Muscle of arm (tissue), 12 donors: ENCODE data around the gene MSANTD1. TPM values are rescaled to one million over a fixed set of nuclear protein-coding genes. Genes with fewer than 3 reads are reported as not detected.

Experiments used
- DNase-seq: peaks from one replicate; pipeline ENCODE4 v3.0.0-alpha.2; 2013
- polyA plus RNA-seq, 12 donors: library from polyadenylated mRNA; unstranded; fragments of 120-200 nt; gene quantifications; one replicate each; pipeline ENCODE4 v1.2.1, GENCODE V29; 2013; ENCODE audit not compliant: insufficient read length in 12 of 12

The MSANTD1 gene
- polyA plus RNA-seq, 12 donors = 0.39 to 1.0 (median 0.64) TPM; not detected in 2

DNA sequence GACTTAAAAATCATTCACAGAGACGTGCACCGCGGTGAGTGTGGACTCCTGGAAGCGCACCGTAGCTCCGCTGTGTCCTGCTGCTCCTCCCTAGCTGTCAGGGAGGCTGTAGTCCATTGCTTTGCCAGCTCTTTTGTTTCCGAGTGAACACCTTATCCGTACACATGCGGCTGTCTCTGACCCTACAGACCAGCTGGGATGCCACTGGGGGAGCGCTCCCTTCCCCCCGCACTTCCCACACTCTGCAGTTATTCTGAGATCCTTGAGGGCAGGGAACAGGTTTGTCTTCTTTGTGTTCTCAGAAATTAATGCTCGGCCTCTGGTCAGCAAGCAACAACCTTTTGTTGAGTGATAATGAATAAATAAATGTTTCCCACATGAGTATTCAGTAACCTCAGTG lies 33.7 kb upstream of the MSANTD1 start:
- no peak for DNase-seq

DNA sequence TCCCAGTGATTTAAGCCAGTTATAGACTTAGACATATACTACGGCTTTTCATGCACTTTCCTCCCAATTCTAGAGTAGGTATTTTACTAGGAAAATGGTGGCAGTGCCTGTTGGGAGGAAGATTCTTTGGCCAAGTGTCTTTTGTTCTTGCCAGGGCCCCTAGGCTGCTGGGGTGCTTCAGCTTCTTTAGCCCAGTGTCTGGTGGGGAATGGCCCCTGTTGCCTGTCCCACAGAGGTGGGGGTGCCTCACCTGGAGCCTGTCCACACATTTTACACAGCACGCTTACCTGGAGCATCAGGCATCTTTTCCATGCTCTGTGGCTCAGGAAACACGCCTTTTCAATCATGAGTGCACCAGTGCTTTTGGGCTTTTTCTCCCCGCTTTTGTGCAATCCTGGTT lies 33.2 kb upstream of the MSANTD1 start:
- no peak for DNase-seq

DNA sequence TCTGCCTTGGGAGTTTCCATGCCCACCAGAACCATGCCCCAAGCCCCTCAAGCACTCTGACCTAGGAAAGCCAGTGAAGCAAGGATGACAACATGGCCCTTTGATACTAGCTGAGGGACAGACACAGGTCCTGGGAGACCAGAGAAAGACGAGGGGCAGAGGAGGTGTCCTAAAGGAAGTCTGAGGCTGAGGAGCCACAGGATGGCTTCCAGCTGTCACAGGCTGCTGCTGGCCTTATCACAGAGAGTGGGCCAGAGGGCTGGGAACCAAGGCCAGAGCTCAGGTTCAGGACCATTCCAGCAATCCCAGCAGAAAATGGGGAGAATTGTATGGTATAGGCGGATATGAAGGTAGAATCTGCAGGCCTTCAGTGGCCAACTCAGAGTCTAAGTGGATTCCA lies 31.7 kb upstream of the MSANTD1 start:
- DNase-seq = no peak

DNA sequence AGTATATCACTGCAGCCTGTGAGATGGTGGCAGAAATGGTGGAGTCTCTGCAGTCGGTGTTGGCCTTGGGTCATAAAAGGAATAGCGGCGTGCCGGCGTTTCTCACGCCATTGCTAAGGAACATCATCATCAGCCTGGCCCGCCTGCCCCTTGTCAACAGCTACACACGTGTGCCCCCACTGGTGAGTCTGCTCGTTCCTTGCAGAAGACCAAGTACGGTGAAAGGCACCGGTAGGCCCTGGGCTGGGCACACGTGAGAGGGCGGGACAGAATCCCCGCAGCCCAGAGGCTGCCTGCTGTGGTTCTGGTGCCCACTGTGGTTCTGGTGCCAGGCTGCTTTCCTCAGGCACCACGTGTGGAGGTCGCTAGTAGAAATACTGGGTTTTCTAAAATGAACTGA lies 31.2 kb upstream of the MSANTD1 start:
- no peak for DNase-seq

DNA sequence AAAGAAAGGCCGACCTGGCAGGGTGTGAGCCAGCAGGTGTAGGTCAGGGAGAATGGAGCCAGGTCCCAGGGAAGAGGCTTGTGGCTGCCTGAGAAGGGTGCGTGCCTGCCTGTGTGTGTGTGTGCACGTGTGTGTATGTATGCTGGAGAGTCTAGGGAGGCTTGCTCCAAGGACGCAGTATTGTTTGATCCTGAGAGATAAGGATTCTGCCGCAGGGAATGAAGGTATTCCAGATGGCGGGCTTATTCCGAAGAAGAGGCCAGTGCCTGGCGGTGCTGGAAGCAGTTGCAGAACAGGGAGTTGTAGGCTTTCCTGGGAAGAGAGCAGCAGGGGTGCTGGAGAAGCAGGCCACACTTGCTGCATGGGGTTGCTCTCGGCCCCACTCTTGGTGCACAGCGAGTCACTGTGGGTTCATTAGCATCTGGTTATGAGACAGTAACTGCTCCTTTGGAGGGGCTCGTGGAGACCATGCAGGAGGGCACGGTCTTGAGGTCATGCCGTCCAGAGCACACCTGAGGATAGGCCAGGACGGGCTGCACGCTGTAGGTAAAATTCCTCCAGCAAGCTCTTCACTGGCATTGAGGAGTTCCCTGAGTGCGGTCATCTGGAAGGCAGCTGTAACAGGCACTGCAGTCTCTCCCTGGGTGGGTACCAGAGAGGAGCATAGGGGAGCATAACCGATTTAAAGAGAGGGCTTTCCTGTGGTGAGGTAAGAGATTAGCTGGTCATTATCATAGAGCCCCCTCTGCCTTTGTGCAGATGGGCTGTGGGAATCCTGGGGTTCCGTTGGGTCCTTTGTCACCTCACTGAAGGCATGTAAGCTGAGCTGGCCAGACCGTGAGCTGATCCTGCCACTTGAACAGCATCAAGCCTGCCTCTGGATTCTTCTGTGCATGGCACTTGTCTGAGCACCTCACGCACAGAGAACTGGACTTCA lies 29.9 kb upstream of the MSANTD1 start:
- DNase-seq = no peak

DNA sequence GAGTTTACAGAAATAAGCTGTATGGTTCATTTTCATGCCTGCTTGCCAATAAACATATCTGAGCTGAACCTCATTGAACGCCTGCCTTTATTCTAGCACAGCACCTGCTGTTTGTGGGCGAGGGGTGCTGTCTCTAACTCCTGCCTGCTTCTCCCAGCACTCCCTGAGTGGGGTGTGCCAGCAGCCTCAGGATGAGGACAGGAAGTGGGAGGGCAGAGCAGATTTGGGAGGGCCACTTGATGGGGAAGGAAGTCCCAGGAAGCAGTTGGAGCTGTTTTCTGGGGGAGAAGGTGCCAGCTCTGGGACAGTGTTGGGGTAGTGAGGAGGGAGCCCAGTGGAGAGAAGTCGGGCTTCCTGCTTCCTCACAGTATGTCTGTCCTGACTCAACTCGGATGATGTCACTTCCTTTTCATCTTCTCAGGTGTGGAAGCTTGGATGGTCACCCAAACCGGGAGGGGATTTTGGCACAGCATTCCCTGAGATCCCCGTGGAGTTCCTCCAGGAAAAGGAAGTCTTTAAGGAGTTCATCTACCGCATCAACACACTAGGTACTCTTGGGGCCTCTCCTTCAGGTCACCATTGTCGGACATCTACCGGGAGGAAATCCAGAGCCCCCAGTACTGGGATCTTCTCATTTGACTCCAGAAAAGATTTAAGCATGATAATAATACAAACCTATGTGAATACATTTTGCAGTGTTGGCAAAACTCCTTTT lies 29.0 kb upstream of the MSANTD1 start:
- DNase-seq = no peak

DNA sequence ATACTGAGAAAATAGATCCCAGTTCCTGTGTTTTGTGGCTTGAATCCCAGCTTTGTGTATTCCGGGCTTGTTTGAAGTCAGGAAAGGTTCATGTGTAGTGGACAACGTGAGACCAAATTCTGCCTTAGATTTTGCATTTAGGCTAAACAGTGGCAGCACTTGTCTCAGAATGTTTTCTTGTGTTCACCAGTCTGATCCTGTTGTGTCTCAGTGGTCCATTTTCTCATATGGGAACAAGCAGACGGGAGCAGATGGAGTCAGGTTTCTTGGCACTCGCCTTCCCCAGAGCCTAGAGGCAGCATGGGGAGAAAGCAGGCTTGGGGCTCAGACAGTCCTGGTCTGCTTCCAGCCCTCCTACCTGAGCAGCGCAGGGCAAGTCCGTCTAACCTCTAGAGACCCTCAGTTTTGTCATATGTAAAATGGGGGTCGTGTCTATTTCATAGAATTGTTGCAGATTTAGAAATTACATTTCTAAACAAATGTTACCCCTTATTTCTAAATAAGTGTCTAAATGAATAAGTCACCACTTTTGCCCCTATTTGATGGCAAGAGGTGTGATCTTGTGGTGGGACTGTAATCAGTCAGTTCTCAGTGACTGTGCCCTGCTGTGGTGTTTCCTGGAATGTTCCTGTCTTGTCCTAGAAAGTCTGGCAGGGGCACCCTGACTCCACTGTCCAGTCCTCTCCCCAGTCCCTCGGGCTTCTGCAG lies 28.3 kb upstream of the MSANTD1 start:
- DNase-seq = no peak

DNA sequence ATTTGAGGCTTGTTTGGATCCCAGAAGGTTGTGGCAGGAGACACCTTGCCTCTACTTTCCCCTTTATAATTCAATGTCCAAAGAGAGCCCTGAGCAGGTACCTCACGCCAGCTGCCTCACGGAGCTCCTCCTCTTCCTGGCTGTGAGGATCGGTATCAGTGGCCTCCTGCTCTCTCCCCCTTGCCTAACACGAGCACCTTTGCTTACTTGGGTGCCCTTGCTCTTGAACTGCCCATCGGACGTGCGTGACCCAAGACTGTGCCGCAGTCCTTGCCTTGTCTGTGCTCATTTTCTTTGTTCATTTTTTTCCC lies 27.8 kb upstream of the MSANTD1 start:
- DNase-seq = no peak

DNA sequence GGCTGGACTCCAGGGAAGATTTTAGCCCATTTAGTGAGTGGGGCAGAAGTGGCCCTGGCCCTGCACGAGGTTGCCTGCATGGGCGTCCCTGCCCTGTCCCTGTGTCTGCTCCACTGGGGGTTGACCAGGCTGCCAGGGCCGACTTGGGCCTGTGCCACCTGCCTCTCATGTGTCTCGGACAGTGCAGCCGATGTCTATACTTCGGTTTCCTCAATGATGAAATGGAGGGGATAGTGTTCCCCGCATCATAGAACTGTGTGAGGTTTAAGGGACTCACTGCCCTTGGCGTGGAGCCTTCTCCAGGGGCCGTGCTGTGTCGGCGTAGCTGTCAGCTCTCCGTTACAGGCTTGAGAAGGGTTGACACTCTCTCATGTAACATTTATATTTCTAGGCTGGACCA lies 27.0 kb upstream of the MSANTD1 start:
- no peak for DNase-seq

DNA sequence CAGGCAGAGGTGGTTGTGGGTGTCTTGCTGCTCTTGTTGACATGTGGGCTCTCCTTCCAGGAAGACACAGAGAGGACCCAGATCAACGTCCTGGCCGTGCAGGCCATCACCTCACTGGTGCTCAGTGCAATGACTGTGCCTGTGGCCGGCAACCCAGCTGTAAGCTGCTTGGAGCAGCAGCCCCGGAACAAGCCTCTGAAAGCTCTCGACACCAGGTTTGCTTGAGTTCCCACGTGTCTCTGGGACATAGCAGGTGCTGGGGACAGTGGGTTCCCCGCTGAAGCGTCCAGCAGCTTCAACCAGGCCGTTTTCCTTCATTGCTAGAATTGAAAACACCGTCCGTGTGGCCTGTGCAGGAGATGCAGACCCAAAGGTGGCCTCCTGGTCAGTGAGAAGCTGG lies 25.6 kb upstream of the MSANTD1 start:
- DNase-seq = no peak

DNA sequence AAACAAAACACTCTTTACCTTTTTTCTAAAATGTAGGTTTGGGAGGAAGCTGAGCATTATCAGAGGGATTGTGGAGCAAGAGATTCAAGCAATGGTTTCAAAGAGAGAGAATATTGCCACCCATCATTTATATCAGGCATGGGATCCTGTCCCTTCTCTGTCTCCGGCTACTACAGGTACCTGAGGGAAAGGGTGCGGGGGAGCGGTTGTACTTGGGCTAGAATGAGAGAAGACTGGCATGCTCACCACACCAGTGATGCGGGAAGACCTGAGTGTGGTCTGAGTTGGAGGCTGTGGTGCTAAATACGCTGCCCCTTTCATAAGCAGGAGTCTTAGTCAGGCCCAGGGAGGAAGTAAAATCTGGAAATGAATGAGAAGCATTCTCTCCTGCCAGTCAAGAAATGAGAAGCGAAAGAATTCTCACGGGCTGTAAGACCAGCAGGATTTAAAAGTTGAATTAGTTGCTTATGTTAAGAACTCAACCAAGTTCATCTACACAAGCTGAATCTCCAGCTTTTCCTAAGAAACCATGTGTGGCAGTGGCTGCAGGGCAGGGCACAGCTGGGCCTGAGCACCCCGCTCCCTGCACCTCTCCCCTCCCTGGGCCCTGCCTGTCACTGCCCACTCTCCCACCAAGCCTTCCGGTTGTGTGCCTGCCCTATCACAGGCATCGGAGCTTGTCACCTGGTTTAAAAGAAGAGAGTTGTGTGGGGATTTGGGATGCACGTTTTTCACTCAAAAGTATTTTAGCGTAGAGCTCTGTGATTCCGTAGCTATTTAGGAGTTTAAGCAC lies 24.8 kb upstream of the MSANTD1 start:
- DNase-seq = no peak

DNA sequence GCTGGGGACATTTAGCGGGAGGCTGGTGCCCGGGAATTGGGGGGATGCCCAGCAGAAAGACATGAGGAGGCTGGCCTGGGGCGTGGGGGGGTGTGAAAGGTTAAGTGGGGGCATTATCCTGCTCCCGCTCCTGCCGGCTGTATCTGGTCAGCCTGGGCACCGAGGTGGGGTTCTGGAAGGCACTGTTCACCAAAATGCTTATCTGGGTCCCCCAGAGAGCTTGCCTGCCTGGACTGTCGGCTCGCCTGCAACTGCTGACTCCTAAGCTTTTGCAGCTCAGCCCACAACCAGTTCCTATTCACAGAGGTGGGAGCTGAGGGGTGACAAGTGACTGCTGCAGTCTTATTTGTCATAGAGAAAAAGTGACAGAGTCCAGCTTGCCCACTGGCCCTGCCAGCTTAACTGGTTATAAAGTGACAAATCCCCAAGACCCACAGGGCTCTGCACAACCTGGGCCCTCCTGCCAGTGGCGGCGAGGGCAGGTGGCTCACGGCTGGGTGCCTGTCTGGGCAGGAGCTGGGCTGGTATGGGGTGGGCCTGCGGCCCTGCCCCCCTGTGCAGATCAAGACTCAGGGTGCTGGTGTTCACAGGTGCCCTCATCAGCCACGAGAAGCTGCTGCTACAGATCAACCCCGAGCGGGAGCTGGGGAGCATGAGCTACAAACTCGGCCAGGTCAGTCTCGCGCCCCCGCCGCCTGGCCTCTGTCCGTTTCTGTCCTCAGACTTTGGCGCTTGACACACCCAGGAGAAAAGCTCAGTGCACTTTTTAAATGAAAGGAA lies 23.7 kb upstream of the MSANTD1 start:
- no peak for DNase-seq

DNA sequence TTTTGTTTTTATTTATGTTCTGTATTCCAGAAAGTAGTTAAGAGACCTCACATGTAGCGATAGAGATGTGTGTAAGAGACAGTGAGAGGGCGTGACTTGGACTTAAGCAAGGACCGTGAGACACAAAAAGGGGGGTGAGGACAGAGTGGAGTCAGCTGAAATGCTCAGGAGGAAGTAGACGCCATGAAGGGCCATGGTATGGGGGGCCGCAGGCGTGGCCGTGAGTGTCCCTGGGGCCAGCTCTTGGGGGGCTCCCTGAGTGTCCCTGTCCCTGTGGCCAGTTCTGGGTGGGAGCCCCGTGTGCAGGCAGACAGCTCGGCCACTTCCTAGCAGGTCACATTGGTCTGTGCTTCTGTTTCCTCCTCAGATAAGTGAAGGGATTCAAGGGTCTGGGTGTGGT lies 23.0 kb upstream of the MSANTD1 start:
- no peak for DNase-seq

DNA sequence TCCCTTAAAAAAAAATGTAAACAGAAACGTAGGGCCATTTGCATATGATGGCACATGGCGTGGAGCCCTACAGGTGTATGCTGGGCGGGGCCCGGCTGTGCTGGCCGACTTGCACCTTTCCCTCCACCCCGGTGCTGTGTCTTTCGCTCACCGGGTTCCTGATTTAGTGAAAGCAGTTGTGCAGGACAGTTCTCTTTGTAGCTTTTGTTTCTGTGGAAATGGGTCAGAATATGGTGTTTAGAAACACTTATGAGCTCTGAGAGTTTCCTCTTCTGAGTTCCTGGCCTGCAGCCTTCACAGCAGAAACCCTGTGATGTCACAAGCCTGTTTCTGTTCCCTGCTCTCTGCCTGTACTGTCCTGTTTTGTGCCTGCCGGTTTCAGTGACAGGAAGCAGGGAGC lies 22.5 kb upstream of the MSANTD1 start:
- no peak for DNase-seq

DNA sequence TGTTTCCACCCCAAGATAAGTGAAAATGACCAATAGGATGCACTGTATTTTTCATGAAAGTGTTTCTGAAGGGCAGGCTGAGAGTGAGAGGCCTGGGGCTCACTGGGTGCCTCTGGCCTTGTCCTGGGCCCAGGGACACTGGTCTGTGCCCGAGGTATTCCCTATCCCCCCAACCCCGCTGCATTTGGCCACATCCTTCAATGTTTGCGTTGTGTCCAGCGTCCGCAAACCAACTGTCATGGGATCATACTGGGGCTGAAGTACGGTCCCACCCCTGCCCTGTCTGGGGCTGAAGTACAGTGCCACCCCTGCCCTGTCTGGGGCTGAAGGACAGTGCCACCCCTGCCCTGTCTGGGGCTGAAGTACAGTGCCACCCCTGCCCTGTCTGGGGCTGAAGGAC lies 22.0 kb upstream of the MSANTD1 start:
- no peak for DNase-seq

DNA sequence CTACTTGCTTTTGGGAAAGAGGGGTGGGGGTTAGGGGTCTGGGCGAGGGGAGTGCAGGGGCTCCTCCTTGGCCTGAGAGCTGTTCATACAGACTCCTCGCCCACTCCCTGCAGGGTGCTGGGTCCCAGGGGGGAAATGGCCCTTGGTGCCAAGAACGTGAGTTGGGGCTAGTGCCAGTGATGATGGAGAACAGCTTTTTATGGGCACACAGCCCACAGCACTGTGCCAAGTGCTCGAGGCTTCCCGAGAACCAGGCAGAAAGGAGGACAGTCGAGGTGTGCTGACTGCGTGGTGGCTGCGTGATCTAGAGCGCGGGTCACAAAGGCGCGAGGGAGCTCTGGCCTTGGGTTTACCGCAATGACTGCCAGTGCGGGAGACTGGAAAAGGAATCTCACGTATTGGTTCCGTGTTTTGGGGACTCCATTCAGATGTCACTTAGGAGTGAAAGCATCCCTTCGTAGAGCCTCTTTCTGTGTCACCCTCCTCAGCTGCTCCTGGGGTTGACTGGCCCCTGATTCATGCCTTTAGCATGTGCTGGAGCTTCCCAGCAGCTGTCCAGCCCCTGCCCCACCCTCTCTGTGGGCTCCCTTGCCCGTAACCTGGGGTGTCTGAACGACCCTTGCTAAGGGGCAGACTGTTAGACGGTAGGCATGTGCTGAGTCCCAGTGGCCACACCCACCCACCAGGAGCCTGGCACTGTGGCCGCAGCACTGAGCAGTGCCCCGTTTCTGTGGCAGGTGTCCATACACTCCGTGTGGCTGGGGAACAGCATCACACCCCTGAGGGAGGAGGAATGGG lies 20.9 kb upstream of the MSANTD1 start:
- DNase-seq = no peak

DNA sequence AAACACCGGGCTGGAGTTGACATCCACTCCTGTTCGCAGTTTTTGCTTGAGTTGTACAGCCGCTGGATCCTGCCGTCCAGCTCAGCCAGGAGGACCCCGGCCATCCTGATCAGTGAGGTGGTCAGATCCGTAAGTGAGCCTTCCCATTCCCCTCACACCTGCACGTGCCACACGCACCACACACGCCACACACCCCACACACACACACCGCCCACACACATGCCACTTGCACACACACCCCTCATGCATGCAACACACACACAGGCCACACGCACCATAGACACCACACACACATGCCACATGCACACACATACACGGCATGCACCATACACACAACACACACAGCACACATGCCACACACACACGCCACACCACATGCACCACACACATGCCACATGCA lies 20.1 kb upstream of the MSANTD1 start:
- DNase-seq = no peak

DNA sequence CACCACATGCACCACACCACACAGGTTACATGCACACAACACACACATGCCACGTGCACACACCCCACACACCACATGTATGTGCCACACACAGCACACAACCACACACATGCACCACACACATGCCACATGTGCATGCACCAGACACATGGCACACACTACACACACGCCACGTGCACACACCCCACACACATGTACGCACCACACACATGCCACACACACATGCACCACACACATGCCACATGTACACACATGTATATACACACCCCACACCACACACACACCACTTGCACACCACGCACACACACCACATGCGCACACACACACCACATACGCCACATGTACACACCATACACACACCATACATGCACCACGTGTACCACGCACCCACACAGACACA lies 19.6 kb upstream of the MSANTD1 start:
- no peak for DNase-seq

DNA sequence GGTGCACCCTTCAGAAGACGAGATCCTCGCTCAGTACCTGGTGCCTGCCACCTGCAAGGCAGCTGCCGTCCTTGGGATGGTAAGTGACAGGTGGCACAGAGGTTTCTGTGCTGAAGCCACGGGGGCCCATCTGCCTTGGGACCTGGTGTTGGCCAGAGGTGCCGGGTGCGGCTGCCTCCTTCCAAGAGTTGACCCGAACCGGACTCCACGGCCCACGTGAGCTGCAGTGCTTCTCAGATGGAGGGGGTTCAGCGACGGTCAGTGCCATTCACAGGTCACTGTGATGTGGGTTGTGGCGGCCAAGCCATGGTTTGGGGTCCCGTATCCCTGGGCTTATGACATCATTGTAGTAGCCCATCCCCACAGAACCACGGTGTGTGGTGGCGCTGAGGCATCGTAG lies 19.0 kb upstream of the MSANTD1 start:
- DNase-seq = no peak

DNA sequence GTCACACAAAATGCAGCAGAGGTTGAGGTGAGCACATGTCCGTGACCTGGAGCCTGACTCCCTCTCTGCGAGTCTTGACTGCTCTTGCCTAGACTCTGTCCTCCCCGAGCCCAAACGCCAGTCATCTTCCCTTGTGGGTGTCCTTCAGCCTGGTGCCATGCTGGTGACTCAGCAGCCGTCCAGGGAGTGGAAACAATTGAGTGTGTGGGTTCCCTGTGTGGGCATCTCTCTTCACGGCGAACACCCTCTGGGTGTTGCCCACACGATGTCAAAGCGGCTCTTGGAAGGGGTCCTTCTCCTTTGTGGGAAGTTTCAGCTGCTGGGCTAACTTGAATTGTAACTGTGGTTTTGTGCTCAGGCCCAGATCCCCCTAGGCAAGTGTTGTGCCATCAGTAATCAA lies 17.5 kb upstream of the MSANTD1 start:
- DNase-seq = no peak
